ENCODE measurements around the gene EPHA8. TPM values are rescaled to one million over a fixed set of nuclear protein-coding genes. Genes with fewer than 3 reads are reported as not detected.

Gene EPHA8
- total and polyA plus RNA-seq, 2 of the 4 experiments (the other 2 are of a cell fraction), result not detected

DNA sequence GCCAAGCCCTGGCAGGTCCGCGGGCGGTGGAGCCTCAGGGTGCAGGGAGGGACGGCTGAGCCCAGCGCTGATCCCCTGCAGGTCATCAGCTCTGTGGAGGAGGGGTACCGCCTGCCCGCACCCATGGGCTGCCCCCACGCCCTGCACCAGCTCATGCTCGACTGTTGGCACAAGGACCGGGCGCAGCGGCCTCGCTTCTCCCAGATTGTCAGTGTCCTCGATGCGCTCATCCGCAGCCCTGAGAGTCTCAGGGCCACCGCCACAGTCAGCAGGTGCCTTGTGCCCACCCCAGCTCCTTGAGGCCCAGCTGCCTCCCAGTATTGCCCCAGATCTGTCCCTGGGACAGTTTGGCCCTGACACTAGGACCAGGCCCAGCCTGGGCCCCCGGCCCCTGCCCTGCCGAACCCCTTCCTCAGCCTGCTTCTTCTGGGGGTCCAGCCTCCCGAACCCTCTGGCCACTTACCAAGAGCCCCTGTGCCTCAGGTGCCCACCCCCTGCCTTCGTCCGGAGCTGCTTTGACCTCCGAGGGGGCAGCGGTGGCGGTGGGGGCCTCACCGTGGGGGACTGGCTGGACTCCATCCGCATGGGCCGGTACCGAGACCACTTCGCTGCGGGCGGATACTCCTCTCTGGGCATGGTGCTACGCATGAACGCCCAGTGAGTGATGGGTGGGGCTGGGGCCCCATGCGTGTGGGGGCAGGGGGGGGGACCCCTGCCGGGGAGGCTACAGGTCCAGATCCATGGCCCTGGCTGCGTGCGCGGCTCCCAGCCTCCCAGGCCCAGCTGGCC is 37.7 kb downstream of the EPHA8 start:
- H2BK20ac ChIP-seq (ENCODE audit: low read depth, low read length), result no peak overlapping the region
- H4K91ac ChIP-seq (ENCODE audit: insufficient read depth, low read depth, low read length), result no peak overlapping the region
- in situ Hi-C loops (cut with MboI; ENCODE audit: low sequenced_read_pairs), result no loop called here
- no peak overlapping the region for H2BK120ac ChIP-seq (ENCODE audit: low read depth, low read length)
- no TSS peak for BruUV-seq (replicated peaks)
- no peak overlapping the region for H2BK5ac ChIP-seq (ENCODE audit: low read depth, low read length, poor library complexity, severe bottlenecking)
- H3K9me1 ChIP-seq (ENCODE audit: insufficient read depth, low read length), result no peaks in the 10 kb centered on the region
- intact Hi-C loops (cut with micrococcal nuclease), result no loop called here
- no peaks in the 10 kb centered on the region for H3K79me1 ChIP-seq (ENCODE audit: low read depth in 1 of 2, low read length in 2 of 2)
- H3K4ac ChIP-seq (ENCODE audit: low read depth, low read length), result no peak overlapping the region
- no peak overlapping the region for H3K4me2 ChIP-seq (ENCODE audit: low read depth, low read length)
- no peaks in the 10 kb centered on the region for H3K36me3 ChIP-seq (ENCODE audit: control insufficient read depth, insufficient read depth, low read length)
- H3K18ac ChIP-seq (ENCODE audit: low read depth, low read length), result no peak overlapping the region
- no peak for TF ChIP-seq CHD1 (IDR thresholded peaks at IDR 0.05; ENCODE audit: low read depth, low read length)
- TF ChIP-seq POLR2A (IDR thresholded peaks at IDR 0.05; ENCODE audit: low read depth, low read length), result no peak
- TF ChIP-seq NFE2L2 (IDR thresholded peaks at IDR 0.05; ENCODE audit: low read depth, low read length), result no peak
- no peak for TF ChIP-seq MXI1 (IDR thresholded peaks at IDR 0.05; ENCODE audit: borderline replicate concordance, low read depth, low read length)
- TF ChIP-seq RFX5 (IDR thresholded peaks at IDR 0.05; ENCODE audit: low read depth, low read length), result no peak
- no peak for TF ChIP-seq USF2 (IDR thresholded peaks at IDR 0.05; ENCODE audit: low read depth, low read length)
- 0 out of 2 replicates have a peak, but pooled peaks cover 3% of the 10 kb centered on the region for H4K20me1 ChIP-seq (ENCODE audit: insufficient read depth, low read length)
- H3K27me3 ChIP-seq (ENCODE audit: control insufficient read depth, insufficient read depth, low read length), result peaks cover 55% of the 10 kb centered on the region
- dilution Hi-C loops (cut with HindIII; ENCODE audit: low sequenced_read_pairs, unreplicated experiment), result no loop called here
- POLR2A ChIA-PET (ENCODE audit: unreplicated experiment), result no interaction called here
- H2AK9ac ChIP-seq (replicated peaks; ENCODE audit: low read depth, low read length, poor library complexity), result no peak overlapping the region
- no peak overlapping the region for H2AFZ ChIP-seq (replicated peaks; ENCODE audit: low read length, poor library complexity)
- ATAC-seq (ENCODE audit: low read depth) (no peak), DNase-seq (no peak)
- no peak overlapping the region for H2BK15ac ChIP-seq (ENCODE audit: low read depth, low read length)
- no peaks in the 10 kb centered on the region for H3K4me1 ChIP-seq (ENCODE audit: control insufficient read depth, insufficient read depth, low read length)
- no peak overlapping the region for H3K27ac ChIP-seq (ENCODE audit: insufficient read depth, low read length)
- no peak overlapping the region for H2AK5ac ChIP-seq (ENCODE audit: low read depth, low read length)
- H4K8ac ChIP-seq (ENCODE audit: low read depth in 2 of 2, low read length in 2 of 2), result no peak overlapping the region
- H3K9ac ChIP-seq (ENCODE audit: low read depth, low read length), result no peak overlapping the region
- WGBS, 2 experiments (ENCODE audit: extremely low coverage in 2 of 2, insufficient read length in 1 of 2), result 90% methylated on average over 13 of the region's 39 CpGs; no CpG with 5 or more reads in 1 of the 2 experiments
- H4K5ac ChIP-seq (ENCODE audit: low read depth, low read length), result no peak overlapping the region
- H3K14ac ChIP-seq (replicated peaks; ENCODE audit: low read depth, low read length), result no peak overlapping the region
- H3K56ac ChIP-seq (ENCODE audit: extremely low read depth, insufficient read depth, low read length), result no peak overlapping the region
- H3K9me3 ChIP-seq (ENCODE audit: control insufficient read depth, insufficient read depth, low read length), result no peaks in the 10 kb centered on the region
- CTCF ChIA-PET, result no interaction called here
- H3K4me3 ChIP-seq (ENCODE audit: insufficient read depth, low read depth, low read length), result no peak overlapping the region
- H3K23ac ChIP-seq (ENCODE audit: low read depth, low read length), result no peak overlapping the region
